GM19468 (cell line): ENCODE data around the gene LHX3.

Experiments
- ATAC-seq: cut with Tn5 transposase; IDR thresholded peaks from one replicate; pipeline ENCODE4 v1.9.1; 2021; ENCODE audit warnings: mild to moderate bottlenecking, moderate library complexity, moderate number of reproducible peaks; ENCODE audit not compliant: unreplicated experiment; ENCODE audit errors: extremely low read depth

Gene LHX3

GRCh38 chr9:136182420-136182787 is 22.5 kb downstream of the LHX3 start:
- no peak for ATAC-seq

- ATAC-seq, result no peak
These were observed 23.0 kb downstream of the LHX3 start for GRCh38 chr9:136181784-136182419.

GRCh38 chr9:136180586-136180985 is 24.3 kb downstream of the LHX3 start:
- no peak for ATAC-seq

GRCh38 chr9:136179761-136180160 is 25.2 kb downstream of the LHX3 start:
- no peak for ATAC-seq

GRCh38 chr9:136179101-136179616 is 25.8 kb downstream of the LHX3 start:
- ATAC-seq, result no peak

- no peak for ATAC-seq
These were observed 26.2 kb downstream of the LHX3 start for GRCh38 chr9:136178773-136179075.

GRCh38 chr9:136178061-136178772 is 26.7 kb downstream of the LHX3 start:
- no peak for ATAC-seq

GRCh38 chr9:136177224-136177623 is 27.7 kb downstream of the LHX3 start:
- ATAC-seq, result no peak

GRCh38 chr9:136175616-136176197 is 29.2 kb downstream of the LHX3 start:
- no peak for ATAC-seq

- no peak for ATAC-seq
These were observed 29.9 kb downstream of the LHX3 start for GRCh38 chr9:136174779-136175615.

- ATAC-seq, result no peak
These were observed 31.2 kb downstream of the LHX3 start for GRCh38 chr9:136173648-136174290.

- ATAC-seq, result no peak
These were observed 32.4 kb downstream of the LHX3 start for GRCh38 chr9:136172412-136173079.

- ATAC-seq, result no peak
These were observed 33.0 kb downstream of the LHX3 start for GRCh38 chr9:136171801-136172411.

GRCh38 chr9:136171009-136171800 is 33.7 kb downstream of the LHX3 start:
- ATAC-seq, result no peak

GRCh38 chr9:136170006-136170901 is 34.7 kb downstream of the LHX3 start:
- no peak for ATAC-seq

- ATAC-seq, result no peak
These were observed 35.4 kb downstream of the LHX3 start for GRCh38 chr9:136169495-136169894.

- ATAC-seq, result no peak
These were observed 41.6 kb downstream of the LHX3 start for GRCh38 chr9:136163248-136163850.
